ENCODE results near the gene HMGN4.
"Not testable (repeated sequence)": the region's sequence is repeated elsewhere in the genome, so short reads cannot be mapped to it uniquely, and the experiment has no call there.

Gene HMGN4

DNA sequence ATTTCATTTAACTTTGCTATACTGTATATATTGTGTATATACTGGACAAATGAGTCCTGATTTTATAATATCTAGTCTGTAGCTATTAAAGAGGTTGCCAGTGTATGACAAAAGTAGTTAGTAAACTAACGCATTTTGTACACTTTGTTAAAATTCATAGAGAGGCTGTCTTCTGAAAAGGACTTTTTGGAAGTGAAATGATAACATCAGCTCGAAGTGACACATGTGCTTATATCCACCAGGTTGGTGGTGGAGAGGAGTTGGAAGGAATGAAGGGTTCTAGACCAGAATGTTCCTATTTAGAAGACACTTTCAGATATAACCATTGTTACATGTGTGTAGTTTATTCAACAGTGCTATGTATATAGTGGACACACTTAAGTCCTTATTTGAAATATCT is 13.9 kb upstream of the HMGN4 start:
- not testable (repeated sequence) for DNase-seq

DNA sequence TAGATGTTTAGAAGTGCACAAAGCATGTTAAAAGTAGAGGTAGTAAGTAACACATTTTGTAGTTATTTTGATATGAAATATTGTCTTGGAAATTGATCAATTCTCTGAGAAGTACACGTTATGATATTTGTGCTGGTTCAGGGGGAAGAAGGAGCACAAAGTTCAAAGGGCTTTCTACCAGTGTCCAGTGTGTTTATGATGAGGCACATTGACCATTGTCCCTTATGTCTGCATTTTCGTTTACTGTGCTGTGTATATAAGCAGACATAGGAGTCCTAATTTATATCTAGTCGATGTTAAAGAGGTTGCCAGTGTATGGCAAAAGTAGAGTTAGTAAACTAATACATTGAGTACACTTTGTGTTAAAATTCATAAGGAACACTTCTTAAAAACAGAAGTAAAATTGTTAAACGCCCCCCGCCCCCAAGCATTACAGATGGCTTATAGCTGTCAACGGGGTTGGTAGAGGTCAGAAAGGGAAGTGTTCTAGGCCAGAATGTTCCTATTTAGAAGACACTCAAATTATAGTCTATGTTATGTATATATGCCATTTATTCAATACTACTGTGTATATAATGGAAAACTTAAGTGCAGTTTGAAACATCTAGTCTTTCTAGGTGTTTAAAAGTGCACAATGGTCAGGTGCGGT is 13.3 kb upstream of the HMGN4 start:
- DNase-seq, result no peak

DNA sequence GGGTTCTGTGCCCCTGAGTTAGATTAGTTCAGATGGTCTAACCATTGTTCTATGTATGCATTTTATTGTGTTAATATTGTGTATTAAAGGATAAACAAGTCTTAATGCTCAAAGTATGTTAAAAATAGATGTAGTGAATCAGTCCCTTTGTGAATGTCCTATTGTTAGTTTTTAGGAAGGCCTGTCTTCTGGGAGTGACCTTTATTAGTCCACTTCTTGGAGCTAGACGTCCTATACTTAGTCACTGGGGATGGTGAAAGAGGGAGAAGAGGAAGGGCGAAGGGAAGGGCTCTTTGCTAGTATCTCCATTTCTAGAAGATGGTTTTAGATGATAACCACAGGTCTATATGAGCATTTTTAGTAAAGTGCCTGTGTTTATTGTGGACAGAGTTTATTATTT is 12.3 kb upstream of the HMGN4 start:
- no peak for DNase-seq

DNA sequence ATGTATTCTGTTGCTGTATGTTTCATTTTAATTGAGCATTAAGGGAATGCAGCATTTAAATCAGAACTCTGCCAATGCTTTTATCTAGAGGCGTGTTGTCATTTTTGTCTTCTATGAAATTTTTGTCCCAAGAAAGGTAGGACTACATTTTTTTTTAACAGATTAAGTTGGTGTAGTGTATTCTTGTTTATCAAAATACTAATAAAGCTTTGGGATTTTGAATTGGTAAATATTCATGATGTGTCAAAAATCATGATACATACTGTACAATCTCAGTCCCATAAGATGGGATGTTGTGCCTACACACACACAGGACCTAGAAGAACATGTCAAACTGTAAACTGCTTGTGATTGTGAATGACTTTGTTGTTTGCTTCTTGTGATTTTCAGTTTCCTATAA is 11.2 kb upstream of the HMGN4 start:
- DNase-seq, result no peak

GRCh38 chr6:26530203-26530602 is 8.0 kb upstream of the HMGN4 start:
- no peak for DNase-seq

DNA sequence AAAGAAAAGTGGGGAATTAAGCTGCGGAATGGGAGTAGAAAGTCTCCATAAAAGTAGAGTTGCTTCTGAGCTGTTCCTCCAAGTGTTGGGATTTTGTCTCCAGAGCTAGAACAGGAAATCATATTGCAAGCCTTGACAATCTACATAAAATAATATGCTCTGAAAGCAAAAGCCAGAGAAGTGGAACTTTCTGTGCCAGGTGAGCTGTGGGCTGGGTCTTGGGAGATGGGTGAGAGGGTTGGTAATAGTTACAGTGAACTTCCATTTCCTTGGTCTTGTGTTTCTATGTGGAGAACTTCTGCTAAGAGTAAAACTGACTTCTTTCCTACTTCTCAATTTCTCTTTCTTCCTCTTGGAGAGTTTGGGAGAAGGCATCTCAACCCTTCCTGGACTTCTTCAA is 6.3 kb upstream of the HMGN4 start:
- no peak for DNase-seq

GRCh38 chr6:26532699-26533531 is 5.3 kb upstream of the HMGN4 start:
- DNase-seq, result peak; percentile 37

DNA sequence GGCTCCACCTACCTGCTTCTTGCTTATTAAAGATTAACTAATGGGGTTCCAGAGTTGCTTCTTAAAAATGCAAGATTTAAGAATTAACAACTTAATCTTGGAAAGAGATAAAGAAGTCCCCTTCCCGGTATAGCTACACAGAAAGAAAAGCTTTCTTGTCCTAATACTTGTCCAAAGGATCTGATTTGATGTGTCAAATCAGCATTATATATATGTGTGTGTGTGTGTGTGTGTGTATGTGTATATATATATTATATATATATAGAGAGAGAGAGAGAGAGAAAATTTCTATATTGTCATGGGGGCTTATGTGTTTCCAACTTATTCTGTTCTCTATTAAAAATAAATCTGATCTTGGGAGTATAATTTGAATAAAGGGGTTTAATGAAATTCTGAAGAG is 4.6 kb upstream of the HMGN4 start:
- DNase-seq, result no peak

- no peak for DNase-seq
Measured at GRCh38 chr6:26534681-26535465, 3.3 kb upstream of the HMGN4 start.

DNA sequence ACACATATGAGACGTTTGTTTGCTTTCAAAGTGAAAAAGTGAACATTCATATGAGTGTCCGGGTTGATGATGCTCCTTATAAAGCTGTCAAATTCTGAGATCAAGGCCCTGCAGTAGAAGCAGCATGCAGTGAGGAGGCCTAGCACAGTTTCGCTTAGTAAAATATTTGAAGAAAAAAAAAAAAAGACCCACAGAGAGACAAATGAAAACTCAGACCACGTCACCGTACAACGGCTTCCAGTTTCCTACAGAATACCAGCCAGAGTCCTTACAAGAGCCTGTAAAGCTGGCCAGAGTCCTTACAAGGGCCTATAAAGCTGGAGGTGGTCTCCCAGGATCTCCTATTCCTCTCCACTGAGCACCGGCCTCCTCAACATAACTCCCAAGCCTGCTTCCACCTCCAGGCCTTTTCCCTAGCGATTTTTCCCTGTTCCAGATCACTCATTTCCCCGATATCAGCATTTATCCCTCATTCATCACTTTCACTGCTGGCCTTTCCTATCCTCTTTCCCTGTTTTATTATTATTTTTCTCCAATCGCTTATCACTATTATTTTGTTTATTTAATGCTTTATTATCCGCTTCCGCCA is 1.5 kb upstream of the HMGN4 start:
- peak; percentile 2 for DNase-seq

DNA sequence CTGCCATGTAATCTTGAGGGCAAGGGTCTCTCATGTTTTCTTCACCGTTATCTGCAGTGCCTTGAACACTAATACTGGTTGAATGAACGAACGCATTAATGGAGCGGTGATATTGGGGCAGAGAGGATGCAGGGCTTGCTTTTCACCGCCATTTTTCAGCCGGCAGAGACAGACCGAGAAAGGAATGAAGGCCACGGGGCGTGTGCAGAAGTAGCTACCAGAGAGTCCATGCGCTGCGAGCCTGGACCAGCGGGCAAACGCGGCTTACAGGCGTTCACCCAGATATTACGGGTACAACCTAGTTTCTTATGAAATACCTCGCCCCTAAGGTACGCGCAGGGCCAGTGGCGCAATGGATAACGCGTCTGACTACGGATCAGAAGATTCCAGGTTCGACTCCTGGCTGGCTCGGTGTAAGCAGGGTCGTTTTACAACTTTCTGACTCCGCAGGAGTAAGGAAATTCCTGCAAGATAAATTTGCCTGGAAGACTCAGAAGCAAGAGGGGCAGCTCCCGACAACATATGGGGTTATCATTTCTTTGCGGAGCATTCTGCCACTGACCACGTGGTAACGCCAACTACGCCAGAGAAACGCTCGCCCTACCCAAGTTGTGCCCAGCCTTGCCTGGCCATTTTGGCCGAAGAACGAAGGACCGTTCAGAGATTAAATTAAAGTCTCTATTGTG is 863 bp upstream of the HMGN4 start:
- peak; percentile 65 for DNase-seq

DNA sequence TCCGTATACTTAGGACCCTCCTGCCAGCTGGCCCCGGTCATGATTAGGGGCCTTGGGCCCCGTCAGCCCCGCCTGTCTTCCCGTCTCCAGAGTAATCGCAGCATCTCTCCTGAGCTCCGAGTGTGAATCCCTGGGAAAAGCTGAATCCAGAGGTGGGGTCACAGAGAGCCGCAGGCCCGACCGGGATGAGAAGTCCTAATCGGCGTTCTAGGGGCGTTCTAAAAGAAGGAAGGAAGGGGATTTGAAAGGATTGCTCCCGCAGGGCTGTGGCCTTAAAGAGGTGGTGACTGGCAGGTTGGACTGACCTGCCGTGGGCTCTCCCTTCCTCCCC is 371 bp downstream of the HMGN4 start:
- no peak for DNase-seq

DNA sequence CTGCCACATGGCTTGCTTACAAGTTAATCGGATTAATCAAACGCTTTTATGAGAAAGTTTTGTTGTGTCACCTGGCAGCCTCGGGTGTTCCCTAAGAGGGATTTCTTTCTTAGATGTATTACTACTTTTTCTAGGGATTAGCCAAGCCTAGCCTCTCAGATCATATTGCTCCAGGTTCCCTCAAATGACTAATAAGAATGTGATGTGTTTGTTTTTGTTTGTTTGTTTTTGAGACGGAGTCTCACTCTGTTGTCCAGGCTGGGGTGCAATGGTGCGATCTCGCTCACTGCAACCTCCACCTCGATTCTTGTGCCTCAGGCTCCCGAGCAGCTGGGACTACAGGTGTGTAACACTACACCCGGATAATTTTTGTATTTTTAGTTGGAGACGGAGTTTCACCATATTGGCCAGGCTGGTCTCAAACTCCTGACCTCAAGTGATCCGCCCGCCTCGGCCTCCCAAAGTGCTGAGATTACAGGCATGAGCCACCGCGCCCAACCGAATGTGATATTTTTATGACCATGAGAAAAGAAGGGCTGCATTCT is 977 bp downstream of the HMGN4 start:
- DNase-seq, result no peak

- DNase-seq, result no peak
Measured at GRCh38 chr6:26541579-26541978, 3.4 kb downstream of the HMGN4 start.

DNA sequence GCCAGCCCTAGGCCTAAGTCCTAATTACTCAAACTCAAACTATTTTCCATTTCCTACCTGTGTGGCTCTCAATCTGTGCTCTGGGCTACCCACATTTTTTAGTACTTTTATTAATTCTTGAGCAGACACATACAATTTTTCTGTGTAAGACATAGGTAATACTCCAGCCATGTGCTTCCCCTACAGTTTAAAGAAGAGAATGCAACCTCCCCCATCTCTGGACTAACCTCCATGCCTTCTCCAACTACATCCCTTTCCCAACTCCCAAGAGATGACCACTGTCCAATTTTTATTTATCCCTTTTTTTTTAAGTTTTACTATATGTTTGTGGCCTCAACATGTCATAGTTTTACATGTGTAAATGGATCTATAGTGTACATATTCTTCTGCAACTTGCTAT is 5.8 kb downstream of the HMGN4 start:
- no peak for DNase-seq

DNA sequence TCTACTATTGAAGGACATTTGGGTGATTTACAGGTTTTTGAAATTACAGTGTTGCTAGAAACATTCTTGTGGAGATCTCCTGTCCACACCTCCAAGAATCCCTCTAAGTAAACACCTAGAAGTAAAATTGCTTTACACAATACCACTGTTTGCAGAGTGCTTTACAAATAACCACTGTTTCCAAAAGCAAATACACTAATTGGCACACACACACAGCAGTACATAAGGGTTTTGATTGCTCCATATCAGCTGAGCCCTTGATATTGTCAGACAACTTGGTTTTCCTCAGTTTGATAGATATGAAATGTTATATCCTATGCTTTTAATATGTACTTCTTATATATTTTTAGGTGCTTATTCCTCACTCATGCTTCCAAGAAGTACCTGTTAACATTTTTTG is 6.3 kb downstream of the HMGN4 start:
- no peak for DNase-seq

DNA sequence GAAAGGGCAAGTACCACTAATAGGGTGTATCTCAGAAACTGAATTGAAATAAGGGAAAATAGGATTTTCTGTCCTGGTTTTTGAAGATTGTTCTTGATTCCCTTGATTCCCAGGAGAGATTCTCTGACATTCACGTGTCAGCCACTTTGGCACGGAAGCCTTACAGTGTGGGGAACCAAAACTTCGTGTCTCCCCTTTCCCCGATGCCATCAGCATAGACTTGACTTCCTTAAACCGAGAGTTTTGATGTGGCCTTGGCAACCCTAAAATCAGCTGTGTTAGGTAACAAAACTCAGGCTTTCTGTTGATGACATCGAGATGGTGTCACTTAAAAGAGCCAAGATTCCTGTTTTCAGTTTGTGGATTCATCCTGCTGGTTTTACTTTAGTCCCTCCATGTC is 7.5 kb downstream of the HMGN4 start:
- no peak for DNase-seq

GRCh38 chr6:26547363-26547762 is 9.2 kb downstream of the HMGN4 start:
- DNase-seq, result not testable (repeated sequence)

- no peak for DNase-seq
Measured at GRCh38 chr6:26550250-26550993, 12.3 kb downstream of the HMGN4 start.

- DNase-seq, result no peak
Measured at GRCh38 chr6:26552205-26552604, 14.0 kb downstream of the HMGN4 start.

GRCh38 chr6:26552640-26553188 is 14.5 kb downstream of the HMGN4 start:
- DNase-seq, result no peak

DNA sequence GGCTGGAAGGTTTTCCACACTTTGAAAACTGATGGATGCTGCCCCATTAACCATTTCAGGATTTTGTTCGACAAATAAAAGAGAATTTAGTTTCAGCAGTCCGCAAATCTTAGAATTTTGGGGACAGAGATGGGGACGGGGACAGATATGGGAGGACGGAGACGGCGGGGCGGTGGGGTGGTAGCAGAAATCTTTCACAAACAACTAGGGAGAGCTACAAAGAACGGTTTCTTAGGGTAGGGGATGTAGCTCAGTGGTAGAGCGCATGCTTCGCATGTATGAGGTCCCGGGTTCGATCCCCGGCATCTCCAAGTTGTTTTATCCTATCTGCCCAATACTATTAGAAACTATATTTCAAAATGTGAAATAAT is 15.1 kb downstream of the HMGN4 start:
- DNase-seq, result peak; percentile 13

All from DMS79 (cell line).